NT2/D1 (cell line): Measurements from ENCODE around the gene RIGI.
"Not testable (repeated sequence)": the region's sequence is repeated elsewhere in the genome, so short reads cannot be mapped to it uniquely, and the experiment has no call there.

Source experiments
- DNase-seq: peaks from one replicate; pipeline ENCODE4 v3.0.0-alpha.2; 2011; ENCODE audit warnings: low read depth, low spot score
- H3K27me3 ChIP-seq: 2 replicates; pipeline ENCODE4 v1.6.0; 2011; ENCODE audit warnings: mild to moderate bottlenecking; ENCODE audit not compliant: insufficient read length, insufficient read depth
- H3K36me3 ChIP-seq: 2 replicates; pipeline ENCODE4 v1.6.1; 2011; ENCODE audit warnings: mild to moderate bottlenecking, low read length, mixed read lengths; ENCODE audit not compliant: insufficient read depth, insufficient read length
- H3K4me1 ChIP-seq: 2 replicates; pipeline ENCODE4 v1.5.1; 2011; ENCODE audit not compliant: insufficient read depth, insufficient read length
- H3K4me3 ChIP-seq: 2 replicates; pipeline ENCODE4 v1.5.1; 2011; ENCODE audit warnings: low read depth; ENCODE audit not compliant: insufficient read length
- H3K9ac ChIP-seq: 2 replicates; pipeline ENCODE4 v1.6.0; 2011; ENCODE audit warnings: low read depth; ENCODE audit not compliant: insufficient read length
- H3K9me3 ChIP-seq: 2 replicates; pipeline ENCODE4 v1.5.1; 2011; ENCODE audit warnings: mild to moderate bottlenecking, low read length; ENCODE audit not compliant: insufficient read depth
- SUZ12 ChIP-seq: IDR thresholded peaks from 2 replicates; pipeline ENCODE4 v1.6.1; 2011; ENCODE audit not compliant: insufficient read length, insufficient read depth; ENCODE audit errors: extremely low read depth
- YY1 ChIP-seq: IDR thresholded peaks from 2 replicates; pipeline ENCODE4 v1.6.1; 2011; ENCODE audit not compliant: insufficient read length, insufficient read depth
- ZNF274 ChIP-seq: IDR thresholded peaks from 2 replicates; pipeline ENCODE4 v1.6.1; 2011; ENCODE audit warnings: mild to moderate bottlenecking, low read depth, low read length

The RIGI gene

GRCh38 chr9:32550562-32551275, 24.7 kb upstream of the RIGI start:
- peak; percentile 90 for DNase-seq
- Histone ChIP-seq H3K9ac (peak overlapping the region; percentile 97), H3K4me1 (no peaks in the 10 kb centered on the region), H3K36me3 (peaks cover 19% of the 10 kb centered on the region), H3K9me3 (no peaks in the 10 kb centered on the region), H3K4me3 (peak overlapping the region; percentile 96), H3K27me3 (no peaks in the 10 kb centered on the region)
- TF ChIP-seq ZNF274 (no peak), SUZ12 (no peak), YY1 (no peak)

GRCh38 chr9:32550150-32550561, 24.2 kb upstream of the RIGI start:
- TF ChIP-seq ZNF274 (no peak), SUZ12 (no peak), YY1 (no peak)
- peak overlapping the region; percentile 96 for H3K4me3 ChIP-seq
- no peaks in the 10 kb centered on the region for H3K9me3 ChIP-seq
- H3K9ac ChIP-seq: peak overlapping the region; percentile 97
- H3K27me3 ChIP-seq: no peaks in the 10 kb centered on the region
- DNase-seq: no peak
- H3K4me1 ChIP-seq: no peaks in the 10 kb centered on the region
- peaks cover 16% of the 10 kb centered on the region for H3K36me3 ChIP-seq

- H3K4me3 ChIP-seq, H3K9me3 ChIP-seq, DNase-seq, H3K27me3 ChIP-seq, H3K4me1 ChIP-seq, H3K9ac ChIP-seq: not testable (repeated sequence)
- H3K36me3 ChIP-seq: peaks cover 29% of the 10 kb centered on the region
Observed at GRCh38 chr9:32548213-32548612, 22.2 kb upstream of the RIGI start.

DNA sequence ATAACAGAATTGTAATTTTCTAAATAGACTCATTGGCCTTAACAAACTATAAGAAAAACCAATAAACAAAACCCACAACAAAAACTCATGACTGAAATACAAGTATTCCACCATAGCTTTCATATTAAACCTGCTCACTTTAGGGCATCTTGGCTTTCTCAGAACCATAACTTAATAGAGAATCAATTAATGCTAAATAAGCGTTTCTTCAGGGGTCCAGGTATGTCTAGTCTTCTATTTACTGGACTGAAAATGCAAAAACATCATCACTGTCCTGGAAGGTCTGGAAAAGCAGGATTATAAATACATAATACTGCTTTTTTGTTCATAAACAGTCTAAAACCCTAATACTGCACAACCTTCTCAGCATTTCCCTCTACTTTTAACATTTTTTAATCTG, 19.9 kb upstream of the RIGI start:
- no peak overlapping the region for H3K4me3 ChIP-seq
- H3K9me3 ChIP-seq: no peaks in the 10 kb centered on the region
- DNase-seq: no peak
- no peaks in the 10 kb centered on the region for H3K4me1 ChIP-seq
- H3K36me3 ChIP-seq: peaks cover 52% of the 10 kb centered on the region
- TF ChIP-seq SUZ12 (no peak), ZNF274 (no peak), YY1 (no peak)
- no peak overlapping the region for H3K9ac ChIP-seq
- no peaks in the 10 kb centered on the region for H3K27me3 ChIP-seq

DNA sequence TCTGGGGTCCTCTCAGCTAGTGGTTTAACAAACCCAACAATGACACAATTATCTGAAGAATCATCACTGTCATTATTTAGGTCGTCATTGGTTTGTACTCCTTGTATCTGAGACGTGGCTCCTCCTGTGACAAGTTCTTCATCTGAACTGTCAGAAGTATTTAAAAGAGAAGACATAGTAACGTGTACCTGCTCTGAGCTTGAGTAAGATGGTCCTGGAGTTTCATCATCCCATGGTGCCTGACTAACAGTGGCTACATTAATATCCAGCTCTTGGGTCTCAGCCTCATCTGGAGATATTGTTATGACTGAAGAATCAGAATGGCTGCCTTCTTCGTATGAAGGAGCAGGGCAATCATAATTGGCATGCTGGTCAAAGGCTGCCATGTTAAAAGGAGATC, 17.1 kb upstream of the RIGI start:
- TF ChIP-seq YY1 (no peak), ZNF274 (no peak), SUZ12 (no peak)
- Histone ChIP-seq H3K27me3 (no peaks in the 10 kb centered on the region), H3K4me1 (no peaks in the 10 kb centered on the region), H3K36me3 (peaks cover 55% of the 10 kb centered on the region), H3K9me3 (no peaks in the 10 kb centered on the region), H3K9ac (no peak overlapping the region), H3K4me3 (no peak overlapping the region)
- DNase-seq: no peak

- no peaks in the 10 kb centered on the region for H3K36me3 ChIP-seq
- H3K27me3 ChIP-seq: no peaks in the 10 kb centered on the region
- no peaks in the 10 kb centered on the region for H3K9me3 ChIP-seq
- no peaks in the 10 kb centered on the region for H3K4me1 ChIP-seq
- DNase-seq: no peak
- H3K4me3 ChIP-seq: no peak overlapping the region
- H3K9ac ChIP-seq: no peak overlapping the region
- TF ChIP-seq ZNF274: no peak
- no peak for TF ChIP-seq SUZ12
- no peak for TF ChIP-seq YY1
Observed at GRCh38 chr9:32533816-32534215, 7.8 kb upstream of the RIGI start.

DNA sequence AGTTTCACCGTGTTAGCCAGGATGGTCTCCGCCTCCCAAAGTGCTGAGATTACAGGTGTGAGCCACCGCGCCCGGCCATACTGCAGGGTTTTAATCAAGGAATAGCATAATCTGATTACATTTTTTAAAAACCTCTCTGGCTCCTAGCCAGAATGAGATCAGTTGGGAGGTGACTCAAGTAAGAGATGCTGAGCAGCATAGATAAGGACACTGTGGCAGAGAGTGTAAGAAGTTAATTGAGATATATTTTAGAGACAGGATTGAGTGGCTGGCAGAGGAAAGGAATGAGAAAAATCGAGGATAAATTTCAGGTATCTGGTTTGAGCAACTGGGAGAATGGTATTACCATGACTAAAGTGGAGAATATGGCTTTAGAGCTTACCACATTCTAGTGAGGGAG, 7.3 kb upstream of the RIGI start:
- Histone ChIP-seq H3K36me3 (no peaks in the 10 kb centered on the region), H3K4me1 (no peaks in the 10 kb centered on the region), H3K27me3 (no peaks in the 10 kb centered on the region), H3K4me3 (no peak overlapping the region), H3K9me3 (no peaks in the 10 kb centered on the region), H3K9ac (no peak overlapping the region)
- DNase-seq: no peak
- TF ChIP-seq SUZ12: no peak
- TF ChIP-seq ZNF274: no peak
- no peak for TF ChIP-seq YY1
